Trophoblast cell (in vitro differentiated cells and primary cell): ENCODE measurements around the gene MEGF11.

ENCODE experiments used
- DNase-seq, 2 donors: peaks; one replicate each; pipeline ENCODE4 v3.0.0-alpha.2; 2016
- H2AFZ ChIP-seq: 2 replicates; pipeline ENCODE4 v1.6.1; 2013; ENCODE audit warnings: low read length, moderate library complexity, mild to moderate bottlenecking; ENCODE audit not compliant: insufficient read depth, poor library complexity
- H2AK5ac ChIP-seq: 2 replicates; pipeline ENCODE4 v1.6.1; 2013; ENCODE audit warnings: mild to moderate bottlenecking, low read length
- H2BK120ac ChIP-seq: 2 replicates; pipeline ENCODE4 v1.6.1; 2013; ENCODE audit warnings: low read length, mild to moderate bottlenecking, moderate library complexity; ENCODE audit not compliant: insufficient read depth, poor library complexity
- H2BK12ac ChIP-seq: 2 replicates; pipeline ENCODE4 v1.6.1; 2013; ENCODE audit warnings: mild to moderate bottlenecking, low read length, moderate library complexity
- H2BK5ac ChIP-seq: 2 replicates; pipeline ENCODE4 v1.6.1; 2013; ENCODE audit warnings: low read length, low read depth, moderate library complexity, mild to moderate bottlenecking; ENCODE audit not compliant: poor library complexity
- H3K14ac ChIP-seq: 2 replicates; pipeline ENCODE4 v1.6.1; 2013; ENCODE audit warnings: mild to moderate bottlenecking, low read length
- H3K18ac ChIP-seq: 2 replicates; pipeline ENCODE4 v1.6.1; 2013; ENCODE audit warnings: mild to moderate bottlenecking, low read length
- H3K23ac ChIP-seq: 2 replicates; pipeline ENCODE4 v1.6.1; 2013; ENCODE audit warnings: low read length
- H3K27ac ChIP-seq: 2 replicates; pipeline ENCODE4 v1.5.1; 2013; ENCODE audit warnings: low read depth, mild to moderate bottlenecking, inconsistent platforms, low read length, moderate library complexity
- H3K27me3 ChIP-seq: 2 replicates; pipeline ENCODE4 v1.6.1; 2013; ENCODE audit warnings: inconsistent platforms, mild to moderate bottlenecking, low read length, moderate library complexity; ENCODE audit not compliant: insufficient read depth
- H3K36me3 ChIP-seq, 2 experiments: 1 replicate in 1 of 2; 2 replicates in 1 of 2; pipeline ENCODE4 v1.6.1; 2013; ENCODE audit warnings: low read length in 2 of 2, mild to moderate bottlenecking in 2 of 2, moderate library complexity in 1 of 2; ENCODE audit not compliant: insufficient read depth in 2 of 2, control insufficient read depth in 1 of 2
- H3K4ac ChIP-seq: 2 replicates; pipeline ENCODE4 v1.6.1; 2013; ENCODE audit warnings: low read depth, mild to moderate bottlenecking, low read length, moderate library complexity
- H3K4me1 ChIP-seq, 2 experiments: 1 replicate in 1 of 2; 2 replicates in 1 of 2; pipeline ENCODE4 v1.6.1; 2013; ENCODE audit warnings: low read length in 2 of 2, mild to moderate bottlenecking in 2 of 2, moderate library complexity in 1 of 2; ENCODE audit not compliant: insufficient read depth in 2 of 2, control insufficient read depth in 1 of 2
- H3K4me2 ChIP-seq: 2 replicates; pipeline ENCODE4 v1.6.1; 2013; ENCODE audit warnings: inconsistent platforms, mild to moderate bottlenecking, low read length, moderate library complexity
- H3K4me3 ChIP-seq: 2 replicates; pipeline ENCODE4 v1.5.1; 2013; ENCODE audit warnings: mild to moderate bottlenecking, low read depth, low read length, inconsistent platforms
- H3K79me1 ChIP-seq: one replicate; pipeline ENCODE4 v1.6.1; 2013; ENCODE audit warnings: low read length
- H3K79me2 ChIP-seq: 2 replicates; pipeline ENCODE4 v1.6.1; 2013; ENCODE audit warnings: low read length, mild to moderate bottlenecking; ENCODE audit not compliant: control insufficient read depth, insufficient read depth, poor library complexity
- H3K9ac ChIP-seq: 2 replicates; pipeline ENCODE4 v1.6.1; 2013; ENCODE audit warnings: mild to moderate bottlenecking, low read length
- H3K9me3 ChIP-seq: 2 replicates; pipeline ENCODE4 v1.6.1; 2013; ENCODE audit warnings: low read depth, mild to moderate bottlenecking, control low read depth, inconsistent platforms, low read length; ENCODE audit not compliant: insufficient read depth
- H4K12ac ChIP-seq: 2 replicates; pipeline ENCODE4 v1.6.1; 2013; ENCODE audit warnings: low read depth, mild to moderate bottlenecking, low read length, moderate library complexity
- H4K8ac ChIP-seq: 2 replicates; pipeline ENCODE4 v1.6.1; 2013; ENCODE audit warnings: low read depth, mild to moderate bottlenecking, low read length, moderate library complexity
- H4K91ac ChIP-seq: one replicate; pipeline ENCODE4 v1.6.1; 2013; ENCODE audit warnings: low read depth, mild to moderate bottlenecking, low read length, moderate library complexity
- WGBS: extraction: QIAGEN DNeasy Blood & Tissue Kit; methylation state at CpG from one replicate; pipeline ENCODE4 v1.1.7; 2013; ENCODE audit warnings: missing lambda C conversion rate; ENCODE audit not compliant: insufficient read length, insufficient coverage; ENCODE audit errors: extremely low coverage; 5-methylcytosine and 5-hydroxymethylcytosine counted together

MEGF11 gene

GRCh38 chr15:66240240-66240794 lies 13.2 kb downstream of the MEGF11 start:
- Histone ChIP-seq H3K14ac (no peak overlapping the region), H3K79me1 (no peaks in the 10 kb centered on the region), H3K79me2 (no peaks in the 10 kb centered on the region), H2AK5ac (no peak overlapping the region), H3K27me3 (no peaks in the 10 kb centered on the region), H3K18ac (no peak overlapping the region), H3K23ac (no peak overlapping the region), H2BK12ac (no peak overlapping the region), H3K4me1 (no peaks in the 10 kb centered on the region), H3K4ac (no peak overlapping the region), H2BK120ac (no peak overlapping the region), H3K9ac (no peak overlapping the region), H2BK5ac (no peak overlapping the region), H3K4me2 (no peak overlapping the region), H4K91ac (no peak overlapping the region), H3K27ac (no peak overlapping the region), H3K4me3 (no peak overlapping the region), H2AFZ (no peak overlapping the region), H3K36me3 (no peaks in the 10 kb centered on the region), H4K8ac (no peak overlapping the region), H4K12ac (no peak overlapping the region), H3K9me3 (peaks cover 3% of the 10 kb centered on the region)
- no peak for DNase-seq
- no CpG with 5 or more reads among the region's 9 CpGs for WGBS

DNA sequence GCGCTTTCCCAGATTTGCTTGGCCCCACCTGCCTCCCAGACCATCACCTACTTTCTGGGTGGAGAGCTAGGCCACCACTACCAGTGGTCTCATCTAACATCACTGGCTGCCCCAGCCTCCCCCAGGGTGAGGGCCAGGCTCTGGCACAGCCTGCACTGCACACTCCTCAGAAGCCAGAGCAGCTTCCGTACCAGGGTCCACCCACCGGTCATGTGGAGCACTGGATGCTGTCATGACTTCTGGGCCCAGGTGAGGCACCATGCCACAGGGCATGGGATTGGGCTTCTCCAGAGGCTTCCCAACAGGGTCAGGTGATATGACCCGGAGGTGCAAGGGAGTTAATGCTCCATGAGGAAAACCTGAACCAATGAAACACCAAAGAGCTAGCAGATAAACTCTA lies 14.0 kb downstream of the MEGF11 start:
- no peak for DNase-seq
- Histone ChIP-seq H4K91ac (no peak overlapping the region), H3K18ac (no peak overlapping the region), H3K4ac (no peak overlapping the region), H2BK120ac (no peak overlapping the region), H3K4me3 (no peak overlapping the region), H3K4me2 (no peak overlapping the region), H3K9me3 (peaks cover 3% of the 10 kb centered on the region), H2AK5ac (no peak overlapping the region), H2BK5ac (no peak overlapping the region), H3K79me1 (no peaks in the 10 kb centered on the region), H2AFZ (no peak overlapping the region), H3K23ac (no peak overlapping the region), H4K8ac (no peak overlapping the region), H3K36me3 (no peaks in the 10 kb centered on the region), H3K27me3 (no peaks in the 10 kb centered on the region), H3K79me2 (no peaks in the 10 kb centered on the region), H3K14ac (no peak overlapping the region), H4K12ac (no peak overlapping the region), H3K4me1 (no peaks in the 10 kb centered on the region), H3K27ac (no peak overlapping the region), H2BK12ac (no peak overlapping the region), H3K9ac (no peak overlapping the region)
- no CpG with 5 or more reads among the region's 4 CpGs for WGBS

GRCh38 chr15:66238318-66238717 lies 15.2 kb downstream of the MEGF11 start:
- H3K9ac ChIP-seq, result no peak overlapping the region
- H3K4me2 ChIP-seq, result no peak overlapping the region
- no peaks in the 10 kb centered on the region for H3K4me1 ChIP-seq
- H4K12ac ChIP-seq, result no peak overlapping the region
- H2BK120ac ChIP-seq, result no peak overlapping the region
- peaks cover 3% of the 10 kb centered on the region for H3K9me3 ChIP-seq
- no peaks in the 10 kb centered on the region for H3K36me3 ChIP-seq
- H2BK5ac ChIP-seq, result no peak overlapping the region
- H3K18ac ChIP-seq, result no peak overlapping the region
- H2AFZ ChIP-seq, result no peak overlapping the region
- H4K8ac ChIP-seq, result no peak overlapping the region
- no peaks in the 10 kb centered on the region for H3K79me1 ChIP-seq
- H3K4ac ChIP-seq, result no peak overlapping the region
- H3K27me3 ChIP-seq, result no peaks in the 10 kb centered on the region
- H3K79me2 ChIP-seq, result no peaks in the 10 kb centered on the region
- H3K14ac ChIP-seq, result no peak overlapping the region
- no peak overlapping the region for H2BK12ac ChIP-seq
- no peak overlapping the region for H3K4me3 ChIP-seq
- no peak overlapping the region for H3K27ac ChIP-seq
- H4K91ac ChIP-seq, result no peak overlapping the region
- H2AK5ac ChIP-seq, result no peak overlapping the region
- DNase-seq, result no peak
- no CpG with 5 or more reads among the region's 5 CpGs for WGBS
- no peak overlapping the region for H3K23ac ChIP-seq

DNA sequence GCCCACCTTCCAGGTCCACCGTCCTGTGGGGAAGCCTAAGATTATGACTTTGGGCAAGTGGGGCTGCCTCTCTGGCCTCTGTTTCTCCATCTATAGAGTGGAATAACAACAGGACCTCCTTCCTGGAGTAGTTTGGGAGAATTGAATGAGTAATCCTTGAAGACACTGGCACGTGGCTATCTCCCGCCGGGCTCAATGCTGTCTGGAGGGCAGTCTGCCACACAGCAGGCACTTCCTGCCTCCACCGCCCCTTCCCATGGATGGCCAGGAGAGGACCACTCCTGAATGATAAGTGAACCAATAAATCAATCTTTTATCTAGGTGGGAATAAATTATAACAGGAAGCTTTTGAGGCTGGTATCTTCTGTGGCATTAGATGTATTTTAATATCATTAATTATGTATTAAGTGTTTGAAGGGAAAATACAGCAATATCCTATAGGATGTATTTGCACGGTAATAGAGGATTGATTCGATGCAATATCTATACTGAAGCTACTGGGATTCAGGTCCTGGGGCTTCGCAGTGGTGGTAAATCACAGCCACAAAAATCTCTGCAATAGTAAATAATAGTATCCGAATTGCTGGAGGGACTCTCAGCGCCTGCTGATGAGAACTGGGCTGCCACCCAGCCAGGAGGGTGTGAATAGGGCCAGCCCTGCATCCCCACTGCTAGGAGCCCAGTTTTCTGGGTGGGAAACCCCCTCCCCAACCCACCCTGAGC lies 15.9 kb downstream of the MEGF11 start:
- Histone ChIP-seq H3K79me2 (no peaks in the 10 kb centered on the region), H2BK12ac (no peak overlapping the region), H3K79me1 (no peaks in the 10 kb centered on the region), H2AK5ac (no peak overlapping the region), H3K4me2 (no peak overlapping the region), H3K27ac (no peak overlapping the region), H2BK5ac (no peak overlapping the region), H3K9me3 (peaks cover 3% of the 10 kb centered on the region), H3K18ac (no peak overlapping the region), H3K27me3 (no peaks in the 10 kb centered on the region), H3K4me1 (no peaks in the 10 kb centered on the region), H3K36me3 (no peaks in the 10 kb centered on the region), H4K91ac (no peak overlapping the region), H3K23ac (no peak overlapping the region), H3K4ac (no peak overlapping the region), H2BK120ac (no peak overlapping the region), H2AFZ (no peak overlapping the region), H3K9ac (no peak overlapping the region), H4K12ac (no peak overlapping the region), H3K4me3 (no peak overlapping the region), H4K8ac (no peak overlapping the region), H3K14ac (no peak overlapping the region)
- DNase-seq, result no peak
- no CpG with 5 or more reads among the region's 10 CpGs for WGBS
